Measurements from ENCODE around the gene KLHL17.

DNA sequence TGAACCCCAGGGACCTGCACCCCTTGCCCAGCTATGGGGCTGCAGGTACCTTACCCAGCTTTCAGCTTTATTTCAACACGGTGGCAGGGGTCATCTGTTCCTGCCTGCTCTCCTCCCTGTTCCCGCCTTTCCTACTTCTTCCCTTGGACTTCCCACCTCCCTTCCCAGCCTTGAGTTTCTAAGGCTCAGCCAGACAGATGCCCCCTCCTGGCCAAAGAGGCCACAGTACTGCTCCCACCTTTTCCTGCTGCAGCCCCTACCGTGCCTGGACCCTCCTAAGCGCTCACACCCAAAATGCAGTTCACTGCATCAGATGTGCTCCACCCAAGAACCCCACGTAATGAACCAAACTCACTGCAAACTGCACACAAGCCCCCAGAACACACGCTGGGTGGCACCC lies 9.0 kb upstream of the KLHL17 start:
- TF ChIP-seq POLR2AphosphoS5 (IDR thresholded peaks at IDR 0.05; ENCODE audit: low read depth) = no peak
- TF ChIP-seq, protein P1, sequence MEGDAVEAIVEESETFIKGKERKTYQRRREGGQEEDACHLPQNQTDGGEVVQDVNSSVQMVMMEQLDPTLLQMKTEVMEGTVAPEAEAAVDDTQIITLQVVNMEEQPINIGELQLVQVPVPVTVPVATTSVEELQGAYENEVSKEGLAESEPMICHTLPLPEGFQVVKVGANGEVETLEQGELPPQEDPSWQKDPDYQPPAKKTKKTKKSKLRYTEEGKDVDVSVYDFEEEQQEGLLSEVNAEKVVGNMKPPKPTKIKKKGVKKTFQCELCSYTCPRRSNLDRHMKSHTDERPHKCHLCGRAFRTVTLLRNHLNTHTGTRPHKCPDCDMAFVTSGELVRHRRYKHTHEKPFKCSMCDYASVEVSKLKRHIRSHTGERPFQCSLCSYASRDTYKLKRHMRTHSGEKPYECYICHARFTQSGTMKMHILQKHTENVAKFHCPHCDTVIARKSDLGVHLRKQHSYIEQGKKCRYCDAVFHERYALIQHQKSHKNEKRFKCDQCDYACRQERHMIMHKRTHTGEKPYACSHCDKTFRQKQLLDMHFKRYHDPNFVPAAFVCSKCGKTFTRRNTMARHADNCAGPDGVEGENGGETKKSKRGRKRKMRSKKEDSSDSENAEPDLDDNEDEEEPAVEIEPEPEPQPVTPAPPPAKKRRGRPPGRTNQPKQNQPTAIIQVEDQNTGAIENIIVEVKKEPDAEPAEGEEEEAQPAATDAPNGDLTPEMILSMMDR (IDR thresholded peaks at IDR 0.05; ENCODE audit: insufficient read depth, low read length) = no peak

Data from HL-60 (cell line).